ENCODE measurements around the gene HBM.
"Not testable (repeated sequence)": the region's sequence is repeated elsewhere in the genome, so short reads cannot be mapped to it uniquely, and the experiment has no call there.

The HBM gene

DNA sequence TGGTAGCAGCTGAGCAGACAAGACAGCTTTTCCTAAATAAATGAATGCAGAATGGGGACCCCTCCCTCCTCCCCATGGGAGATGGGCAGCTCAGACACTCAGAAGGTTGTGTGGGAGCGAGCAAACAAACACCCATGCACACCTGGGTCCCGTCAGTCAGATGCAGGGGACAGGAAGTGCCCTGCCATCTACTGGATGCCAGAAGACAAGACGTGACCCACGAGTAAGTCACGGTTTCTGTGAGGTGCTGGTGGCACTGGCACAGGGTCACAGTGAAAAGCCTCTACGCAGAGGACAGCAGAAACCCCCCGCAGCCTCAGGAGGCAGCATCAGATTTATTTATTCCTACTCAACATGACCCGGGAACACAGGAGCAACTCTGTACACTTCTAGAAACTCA is 22.9 kb downstream of the HBM start:
- DNase-seq, result peak; percentile 13

DNA sequence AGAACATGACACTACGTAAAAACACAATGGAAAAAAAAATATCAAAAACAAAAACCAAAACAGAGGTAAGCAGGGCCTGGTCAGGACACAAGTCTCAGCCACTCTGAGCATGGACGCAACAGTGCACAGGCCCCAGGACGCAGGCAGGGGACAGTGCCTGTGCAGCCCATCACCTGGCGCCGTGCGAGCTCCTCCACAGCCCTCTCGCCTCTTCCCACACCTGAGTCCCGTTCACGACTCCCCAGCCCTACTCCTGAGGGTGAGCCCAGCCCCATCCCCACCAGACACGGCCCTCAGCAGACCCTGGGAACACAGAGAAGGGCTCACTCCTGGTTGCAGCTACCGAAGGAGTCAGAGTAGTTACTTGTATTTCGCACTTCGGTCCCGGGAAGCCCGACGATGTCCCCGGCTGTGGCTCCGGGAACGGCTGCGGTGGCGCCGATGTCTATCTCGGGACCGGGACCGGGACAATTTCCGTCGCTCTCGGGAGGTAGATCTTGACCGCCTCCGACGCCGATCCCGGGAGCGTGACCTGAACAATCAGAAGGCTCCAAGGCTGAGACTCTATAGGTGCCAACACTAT is 23.9 kb downstream of the HBM start:
- DNase-seq, result no peak

DNA sequence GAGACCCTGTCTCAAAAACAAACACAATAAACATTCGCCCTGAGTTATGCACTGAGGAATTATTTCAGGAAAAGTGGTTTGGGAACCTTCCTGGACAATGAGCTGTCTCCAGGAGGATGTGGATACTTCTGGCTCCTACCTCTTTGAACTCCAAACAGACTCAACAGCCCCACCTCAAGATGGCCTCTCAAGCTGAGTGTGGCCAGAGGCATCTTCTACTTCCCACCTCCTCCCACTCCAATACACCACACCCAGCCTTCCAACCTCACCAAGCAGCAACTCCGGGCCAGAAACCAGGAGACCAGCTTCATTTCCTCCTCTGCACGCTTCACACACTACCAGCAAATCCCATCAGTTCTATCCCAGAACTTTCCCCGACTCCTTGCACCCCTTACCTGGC is 26.1 kb downstream of the HBM start:
- DNase-seq, result no peak

DNA sequence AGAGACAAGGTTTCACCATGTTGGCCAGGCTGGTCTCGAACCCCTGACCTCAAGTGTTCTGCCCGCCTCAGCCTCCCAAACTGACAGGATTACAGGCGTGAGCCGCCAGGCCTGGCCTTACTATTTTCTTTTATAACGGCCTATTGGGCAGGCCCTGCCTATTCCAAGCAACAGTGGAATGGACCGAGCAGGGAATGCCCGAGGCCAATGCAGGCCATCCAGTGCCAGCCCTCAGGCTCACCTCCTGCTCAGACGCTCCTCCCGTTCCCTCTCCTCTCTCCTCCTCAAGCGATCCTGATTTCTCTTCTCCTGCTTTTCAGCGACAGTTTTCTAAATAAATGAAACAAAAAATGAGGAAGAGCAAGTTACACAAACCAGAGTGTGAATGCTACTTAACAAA is 26.9 kb downstream of the HBM start:
- no peak for DNase-seq

DNA sequence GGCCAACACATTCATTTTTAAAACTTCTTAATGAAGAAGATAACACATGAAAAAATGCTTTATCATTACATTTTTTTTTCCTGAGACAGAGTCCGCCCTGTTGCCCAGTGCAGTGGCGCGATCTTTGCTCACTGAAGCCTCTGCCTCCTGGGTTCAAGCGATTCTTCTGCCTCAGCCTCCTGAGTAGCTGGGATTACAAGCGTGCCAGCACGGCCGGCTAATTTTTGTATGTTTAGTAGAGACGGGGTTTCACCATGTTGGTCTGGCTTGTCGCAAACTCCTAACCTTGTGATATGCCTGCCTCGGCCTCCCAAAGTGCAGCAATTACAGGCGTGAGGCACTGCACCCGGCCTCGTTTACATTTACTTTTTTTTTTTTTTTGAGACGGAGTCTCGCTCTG is 27.7 kb downstream of the HBM start:
- DNase-seq, result no peak

DNA sequence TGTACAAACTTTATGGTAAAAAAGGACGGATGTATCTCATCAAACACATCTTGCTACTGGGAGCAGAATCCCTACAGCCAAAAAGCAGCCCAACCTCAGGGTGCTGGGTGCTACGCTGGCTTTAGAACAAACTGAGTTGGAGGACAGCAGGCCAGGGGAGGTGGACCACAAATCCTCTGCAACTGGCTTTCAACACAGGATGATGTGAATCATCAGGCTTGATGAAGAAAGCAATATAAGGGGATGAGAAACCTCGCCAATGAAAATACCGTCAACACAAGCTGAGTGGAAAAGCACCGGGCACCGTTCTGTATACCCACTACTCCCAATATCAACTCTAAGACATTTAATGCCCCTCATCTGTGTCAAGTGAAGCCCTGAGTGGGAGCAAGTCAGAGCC is 28.7 kb downstream of the HBM start:
- no peak for DNase-seq

DNA sequence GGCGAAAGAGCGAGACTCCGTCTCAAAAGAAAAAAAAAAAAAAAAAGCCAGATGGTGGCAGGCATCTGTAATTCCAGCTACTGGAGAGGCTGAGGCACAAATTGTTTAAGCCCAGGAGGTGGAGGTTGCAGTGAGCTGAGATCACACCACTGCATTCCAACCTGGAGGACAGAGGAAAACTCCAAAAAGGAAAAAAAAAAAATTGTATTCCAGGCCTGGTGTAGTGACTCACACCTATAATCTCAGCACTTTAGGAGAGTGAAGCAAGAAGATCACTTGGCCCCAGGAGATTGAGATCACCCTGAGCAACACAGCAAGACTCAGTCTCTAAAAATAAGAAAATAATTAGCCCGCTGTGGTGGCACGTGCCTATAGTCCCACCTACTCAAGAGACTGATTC is 34.6 kb downstream of the HBM start:
- no peak for DNase-seq

DNA sequence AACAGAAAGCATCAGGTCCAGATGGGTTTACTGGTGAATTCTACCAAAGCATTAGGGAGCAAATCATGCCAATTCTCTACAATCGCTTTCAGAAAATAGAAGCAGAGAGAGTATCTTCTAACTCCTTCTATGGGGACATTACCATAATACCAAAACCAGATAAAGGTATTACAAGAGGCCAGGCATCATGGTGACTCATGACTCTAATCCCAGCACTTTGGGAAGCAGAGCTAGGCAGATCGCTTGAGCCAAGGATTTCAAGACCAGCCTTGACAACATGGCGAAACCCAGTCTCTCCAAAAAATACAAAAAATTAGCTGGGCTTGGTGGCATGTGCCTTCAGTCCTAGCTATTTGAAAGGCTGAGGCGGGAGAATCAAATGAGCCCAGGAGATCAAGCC is 37.5 kb downstream of the HBM start:
- DNase-seq, result no peak

DNA sequence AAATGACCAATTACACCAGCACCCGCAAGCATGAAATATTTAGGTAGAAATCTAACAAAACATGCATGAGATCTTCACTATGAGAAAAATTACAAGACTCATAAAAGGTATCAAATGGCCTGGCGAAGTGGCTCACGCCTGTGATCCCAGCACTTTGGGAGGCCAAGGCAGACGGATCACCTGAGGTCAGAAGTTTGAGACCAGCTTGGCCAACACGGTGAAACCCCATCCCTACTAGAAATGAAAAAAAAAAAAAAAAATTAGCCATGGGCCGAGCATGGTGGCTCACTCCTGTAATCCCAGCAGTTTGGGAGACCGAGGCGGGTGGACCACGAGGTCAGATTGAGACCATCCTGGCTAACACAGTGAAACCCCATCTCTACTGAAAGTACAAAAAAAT is 38.3 kb downstream of the HBM start:
- DNase-seq, result not testable (repeated sequence)

DNA sequence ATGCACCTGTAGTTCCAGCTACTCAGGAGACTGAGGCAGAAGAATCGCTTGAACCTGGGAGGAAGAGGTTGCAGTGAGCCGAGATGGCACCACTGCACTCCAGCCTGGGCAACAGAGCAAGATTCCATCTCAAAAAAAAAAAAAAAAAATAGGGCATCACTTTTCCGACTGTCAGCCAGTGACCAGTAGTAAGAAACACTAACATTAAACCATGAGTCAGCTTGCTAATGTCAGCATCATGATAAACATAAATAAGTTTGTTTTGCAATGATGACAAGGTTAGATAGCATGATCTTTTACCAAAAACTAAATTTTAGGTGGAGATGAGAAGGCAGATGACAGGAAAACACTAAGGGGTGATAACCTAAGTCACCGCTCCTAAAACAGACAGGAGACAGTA is 43.6 kb downstream of the HBM start:
- not testable (repeated sequence) for DNase-seq

DNA sequence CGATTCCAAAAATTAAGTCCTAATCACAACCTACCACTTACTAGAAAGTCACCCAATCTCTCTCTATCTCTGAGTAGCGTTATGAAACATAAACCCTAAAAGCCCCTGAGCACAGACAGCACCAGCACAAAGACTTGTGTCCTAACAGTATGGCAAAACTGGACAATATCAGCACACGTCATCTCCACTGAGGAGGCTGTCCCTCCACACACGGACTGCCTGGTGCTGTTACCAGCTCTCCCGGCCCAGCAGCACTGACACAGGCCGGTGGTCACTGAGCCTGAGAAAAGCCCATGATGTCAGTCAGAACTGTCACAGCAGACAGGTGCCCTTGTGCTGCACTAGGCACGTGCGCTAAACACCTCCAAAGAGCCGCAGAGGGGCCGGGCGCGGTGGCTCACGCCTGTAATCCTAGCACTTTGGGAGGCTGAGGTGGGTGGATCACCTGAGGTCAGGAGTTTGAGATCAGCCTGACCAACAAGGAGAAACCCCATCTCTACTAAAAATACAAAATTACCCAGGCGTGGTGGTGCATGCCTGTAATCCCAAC is 45.9 kb downstream of the HBM start:
- DNase-seq, result not testable (repeated sequence)

DNA sequence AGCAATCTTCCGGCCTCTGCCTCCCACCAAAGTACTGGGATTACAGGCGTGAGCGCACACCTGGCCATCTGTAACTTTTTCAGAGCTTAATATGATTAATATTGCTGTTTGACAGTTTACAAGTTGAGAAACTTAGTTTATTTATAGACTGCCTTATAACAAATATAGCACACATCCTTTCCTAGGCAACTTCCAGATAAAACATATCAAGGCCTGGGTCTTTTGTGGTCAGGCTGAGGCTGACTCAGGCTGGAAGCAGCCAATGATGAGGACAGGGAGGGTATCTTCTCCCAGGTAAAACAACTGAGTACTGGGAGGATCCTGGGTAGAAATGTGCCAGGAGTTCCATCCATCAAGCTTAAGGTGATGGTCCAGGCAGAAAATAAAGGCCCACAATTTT is 47.2 kb downstream of the HBM start:
- no peak for DNase-seq
